ENCODE measurements around the gene NEMP2.

The NEMP2 gene

DNA sequence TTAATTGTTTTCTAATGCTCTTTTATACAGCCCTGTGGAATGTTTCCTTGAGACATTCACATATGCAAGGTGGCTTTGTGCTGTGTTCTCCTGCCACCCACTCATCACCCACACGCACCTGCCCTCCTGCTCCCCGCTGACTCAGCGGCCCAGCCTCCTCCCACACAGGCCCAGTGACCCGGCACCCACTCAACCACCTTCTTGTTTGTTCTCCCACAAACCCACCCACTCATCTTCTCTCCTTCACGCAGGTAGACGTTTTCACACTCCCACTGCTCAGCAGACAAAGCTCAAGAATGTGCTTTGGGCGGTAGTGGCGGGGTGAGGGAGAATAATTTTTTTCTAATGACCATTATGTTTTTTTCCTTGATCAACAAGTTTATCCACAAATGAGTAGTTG lies 28.6 kb upstream of the NEMP2 start:
- no peaks in the 10 kb centered on the region for H3K27me3 ChIP-seq (replicated peaks; ENCODE audit: insufficient read depth, low read length)
- H3K4me3 ChIP-seq (ENCODE audit: low read length): no peak overlapping the region
- TF ChIP-seq, protein P1, sequence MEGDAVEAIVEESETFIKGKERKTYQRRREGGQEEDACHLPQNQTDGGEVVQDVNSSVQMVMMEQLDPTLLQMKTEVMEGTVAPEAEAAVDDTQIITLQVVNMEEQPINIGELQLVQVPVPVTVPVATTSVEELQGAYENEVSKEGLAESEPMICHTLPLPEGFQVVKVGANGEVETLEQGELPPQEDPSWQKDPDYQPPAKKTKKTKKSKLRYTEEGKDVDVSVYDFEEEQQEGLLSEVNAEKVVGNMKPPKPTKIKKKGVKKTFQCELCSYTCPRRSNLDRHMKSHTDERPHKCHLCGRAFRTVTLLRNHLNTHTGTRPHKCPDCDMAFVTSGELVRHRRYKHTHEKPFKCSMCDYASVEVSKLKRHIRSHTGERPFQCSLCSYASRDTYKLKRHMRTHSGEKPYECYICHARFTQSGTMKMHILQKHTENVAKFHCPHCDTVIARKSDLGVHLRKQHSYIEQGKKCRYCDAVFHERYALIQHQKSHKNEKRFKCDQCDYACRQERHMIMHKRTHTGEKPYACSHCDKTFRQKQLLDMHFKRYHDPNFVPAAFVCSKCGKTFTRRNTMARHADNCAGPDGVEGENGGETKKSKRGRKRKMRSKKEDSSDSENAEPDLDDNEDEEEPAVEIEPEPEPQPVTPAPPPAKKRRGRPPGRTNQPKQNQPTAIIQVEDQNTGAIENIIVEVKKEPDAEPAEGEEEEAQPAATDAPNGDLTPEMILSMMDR (IDR thresholded peaks at IDR 0.05; ENCODE audit: low read length): no peak
- TF ChIP-seq EZH2 (optimal IDR thresholded peaks at IDR 0.05; ENCODE audit: low read depth, low read length): no peak
- no peak for TF ChIP-seq EZH2phosphoT487 (IDR thresholded peaks at IDR 0.05; ENCODE audit: low read length)
- no peaks in the 10 kb centered on the region for H3K36me3 ChIP-seq (replicated peaks; ENCODE audit: insufficient read depth, low read length)
- no peak overlapping the region for H2AFZ ChIP-seq (ENCODE audit: low read length)
- no peaks in the 10 kb centered on the region for H4K20me1 ChIP-seq (ENCODE audit: insufficient read depth, low read length)
- no peak overlapping the region for H3K9ac ChIP-seq (ENCODE audit: low read length)
- no peaks in the 10 kb centered on the region for H3K9me3 ChIP-seq (replicated peaks; ENCODE audit: insufficient read depth, low read length)
- no peak for DNase-seq
- no peak overlapping the region for H3K4me2 ChIP-seq (ENCODE audit: low read depth, low read length)
- H3K4me1 ChIP-seq (ENCODE audit: low read length): no peaks in the 10 kb centered on the region
- H3K9me2 ChIP-seq (replicated peaks; ENCODE audit: insufficient read depth, low read length): no peaks in the 10 kb centered on the region
- no peak overlapping the region for H3K27ac ChIP-seq (ENCODE audit: low read length)
- H3K79me2 ChIP-seq (ENCODE audit: low read length): no peaks in the 10 kb centered on the region
- no peaks in the 10 kb centered on the region for H3F3A ChIP-seq (ENCODE audit: insufficient read depth, low read length)

DNA sequence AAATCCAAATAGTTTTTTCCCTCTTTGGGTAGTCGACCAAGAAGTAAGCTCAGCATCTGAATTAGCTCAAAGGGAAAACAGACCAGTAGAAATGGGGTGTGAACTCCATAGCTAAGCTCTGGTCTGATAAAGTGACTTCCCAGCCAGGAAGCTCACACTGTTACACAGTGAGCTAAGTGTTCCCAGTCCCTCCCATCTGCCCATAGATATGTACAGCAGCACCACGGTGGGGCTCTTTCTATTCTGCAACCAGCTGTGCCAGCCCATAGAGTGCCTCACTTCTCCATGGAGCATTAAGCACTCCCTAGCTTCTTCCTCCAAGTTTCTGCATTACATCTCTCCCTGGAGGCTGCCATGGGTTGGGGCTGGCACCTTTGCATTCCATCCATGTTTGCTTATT lies 27.6 kb upstream of the NEMP2 start:
- Histone ChIP-seq H3K9me2 (replicated peaks; ENCODE audit: insufficient read depth, low read length) (no peaks in the 10 kb centered on the region), H2AFZ (ENCODE audit: low read length) (no peak overlapping the region), H3K4me3 (ENCODE audit: low read length) (no peak overlapping the region), H3K36me3 (replicated peaks; ENCODE audit: insufficient read depth, low read length) (no peaks in the 10 kb centered on the region), H3F3A (ENCODE audit: insufficient read depth, low read length) (no peaks in the 10 kb centered on the region), H3K27me3 (replicated peaks; ENCODE audit: insufficient read depth, low read length) (no peaks in the 10 kb centered on the region), H3K9me3 (replicated peaks; ENCODE audit: insufficient read depth, low read length) (no peaks in the 10 kb centered on the region), H3K27ac (ENCODE audit: low read length) (no peak overlapping the region), H3K4me1 (ENCODE audit: low read length) (no peaks in the 10 kb centered on the region), H4K20me1 (ENCODE audit: insufficient read depth, low read length) (no peaks in the 10 kb centered on the region), H3K79me2 (ENCODE audit: low read length) (no peaks in the 10 kb centered on the region), H3K9ac (ENCODE audit: low read length) (no peak overlapping the region), H3K4me2 (ENCODE audit: low read depth, low read length) (no peak overlapping the region)
- no peak for DNase-seq
- TF ChIP-seq, protein P1 (IDR thresholded peaks at IDR 0.05; ENCODE audit: low read length): no peak
- no peak for TF ChIP-seq EZH2phosphoT487 (IDR thresholded peaks at IDR 0.05; ENCODE audit: low read length)
- no peak for TF ChIP-seq EZH2 (optimal IDR thresholded peaks at IDR 0.05; ENCODE audit: low read depth, low read length)

DNA sequence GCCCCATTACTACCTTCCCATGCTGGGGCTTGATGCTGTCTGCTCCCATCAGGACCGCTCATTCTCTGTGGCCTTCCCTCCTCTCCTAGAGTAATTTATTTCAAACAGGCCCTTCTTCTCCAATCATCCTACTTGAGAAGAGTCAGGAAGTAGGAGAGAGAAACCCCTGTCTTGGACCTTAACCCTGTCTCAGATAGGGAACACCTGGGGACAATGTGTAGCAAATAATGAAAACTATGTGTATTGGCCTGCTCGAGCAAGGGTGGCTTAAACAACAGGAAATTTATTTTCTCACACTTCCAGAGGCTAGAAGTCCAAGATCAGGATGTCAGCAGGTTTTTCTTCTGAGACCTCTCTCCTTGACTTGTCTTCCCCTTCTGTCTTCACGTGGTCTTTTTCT lies 26.6 kb upstream of the NEMP2 start:
- Histone ChIP-seq H3K4me3 (ENCODE audit: low read length) (no peak overlapping the region), H3K79me2 (ENCODE audit: low read length) (no peaks in the 10 kb centered on the region), H3F3A (ENCODE audit: insufficient read depth, low read length) (no peaks in the 10 kb centered on the region), H4K20me1 (ENCODE audit: insufficient read depth, low read length) (no peaks in the 10 kb centered on the region), H3K9me2 (replicated peaks; ENCODE audit: insufficient read depth, low read length) (no peaks in the 10 kb centered on the region), H3K27me3 (replicated peaks; ENCODE audit: insufficient read depth, low read length) (no peaks in the 10 kb centered on the region), H3K27ac (ENCODE audit: low read length) (no peak overlapping the region), H3K9ac (ENCODE audit: low read length) (no peak overlapping the region), H3K4me1 (ENCODE audit: low read length) (no peaks in the 10 kb centered on the region), H3K9me3 (replicated peaks; ENCODE audit: insufficient read depth, low read length) (no peaks in the 10 kb centered on the region), H2AFZ (ENCODE audit: low read length) (no peak overlapping the region), H3K4me2 (ENCODE audit: low read depth, low read length) (no peak overlapping the region), H3K36me3 (replicated peaks; ENCODE audit: insufficient read depth, low read length) (no peaks in the 10 kb centered on the region)
- no peak for DNase-seq
- TF ChIP-seq EZH2phosphoT487 (IDR thresholded peaks at IDR 0.05; ENCODE audit: low read length) (no peak), EZH2 (optimal IDR thresholded peaks at IDR 0.05; ENCODE audit: low read depth, low read length) (no peak)
- TF ChIP-seq, protein P1 (IDR thresholded peaks at IDR 0.05; ENCODE audit: low read length): no peak
